Measurements from ENCODE around the gene F10.

Gene F10

DNA sequence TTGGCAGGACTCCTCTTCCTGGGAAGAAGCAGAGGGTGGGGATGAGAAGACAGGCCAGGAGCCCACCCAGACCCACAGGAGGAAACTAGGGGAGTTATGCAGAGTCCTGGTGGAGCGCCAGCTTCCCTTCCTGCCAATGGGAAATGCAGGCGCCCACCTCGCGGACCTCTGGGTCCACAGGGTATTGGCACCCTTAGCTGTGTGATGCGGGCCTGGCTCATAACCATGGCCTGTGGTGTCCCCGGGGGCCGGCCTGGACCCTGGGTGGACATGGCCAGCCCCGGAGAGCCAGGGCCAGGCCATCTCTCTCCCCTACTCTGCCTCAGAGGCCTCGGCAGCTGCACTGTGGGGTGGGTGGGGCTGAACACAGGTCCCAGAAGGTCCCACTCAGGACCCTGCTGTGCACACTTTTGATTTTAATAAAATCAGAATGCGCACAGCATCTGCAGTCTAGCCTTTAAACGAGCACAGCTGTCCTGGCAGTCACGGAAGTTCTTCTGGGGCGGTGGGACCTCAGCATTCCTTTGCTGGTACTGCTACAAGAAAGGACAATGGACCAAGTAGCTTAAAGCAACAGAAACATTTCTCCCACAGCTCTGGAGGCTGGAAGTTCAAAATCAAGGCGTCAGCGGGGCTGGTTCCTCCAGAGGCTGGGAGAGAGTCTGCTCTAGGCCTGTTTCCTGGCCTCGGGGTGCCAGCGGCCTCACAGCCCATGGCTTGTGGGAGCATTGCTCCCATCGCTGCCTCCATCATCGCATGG lies 1.8 kb downstream of the F10 start:
- TF ChIP-seq, protein P1, sequence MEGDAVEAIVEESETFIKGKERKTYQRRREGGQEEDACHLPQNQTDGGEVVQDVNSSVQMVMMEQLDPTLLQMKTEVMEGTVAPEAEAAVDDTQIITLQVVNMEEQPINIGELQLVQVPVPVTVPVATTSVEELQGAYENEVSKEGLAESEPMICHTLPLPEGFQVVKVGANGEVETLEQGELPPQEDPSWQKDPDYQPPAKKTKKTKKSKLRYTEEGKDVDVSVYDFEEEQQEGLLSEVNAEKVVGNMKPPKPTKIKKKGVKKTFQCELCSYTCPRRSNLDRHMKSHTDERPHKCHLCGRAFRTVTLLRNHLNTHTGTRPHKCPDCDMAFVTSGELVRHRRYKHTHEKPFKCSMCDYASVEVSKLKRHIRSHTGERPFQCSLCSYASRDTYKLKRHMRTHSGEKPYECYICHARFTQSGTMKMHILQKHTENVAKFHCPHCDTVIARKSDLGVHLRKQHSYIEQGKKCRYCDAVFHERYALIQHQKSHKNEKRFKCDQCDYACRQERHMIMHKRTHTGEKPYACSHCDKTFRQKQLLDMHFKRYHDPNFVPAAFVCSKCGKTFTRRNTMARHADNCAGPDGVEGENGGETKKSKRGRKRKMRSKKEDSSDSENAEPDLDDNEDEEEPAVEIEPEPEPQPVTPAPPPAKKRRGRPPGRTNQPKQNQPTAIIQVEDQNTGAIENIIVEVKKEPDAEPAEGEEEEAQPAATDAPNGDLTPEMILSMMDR (conservative IDR thresholded peaks at IDR 0.05; ENCODE audit: low read length), result no peak
- no peak for DNase-seq (ENCODE audit: low read depth)
- H3K4me3 ChIP-seq (ENCODE audit: low read length), result no peak overlapping the region

DNA sequence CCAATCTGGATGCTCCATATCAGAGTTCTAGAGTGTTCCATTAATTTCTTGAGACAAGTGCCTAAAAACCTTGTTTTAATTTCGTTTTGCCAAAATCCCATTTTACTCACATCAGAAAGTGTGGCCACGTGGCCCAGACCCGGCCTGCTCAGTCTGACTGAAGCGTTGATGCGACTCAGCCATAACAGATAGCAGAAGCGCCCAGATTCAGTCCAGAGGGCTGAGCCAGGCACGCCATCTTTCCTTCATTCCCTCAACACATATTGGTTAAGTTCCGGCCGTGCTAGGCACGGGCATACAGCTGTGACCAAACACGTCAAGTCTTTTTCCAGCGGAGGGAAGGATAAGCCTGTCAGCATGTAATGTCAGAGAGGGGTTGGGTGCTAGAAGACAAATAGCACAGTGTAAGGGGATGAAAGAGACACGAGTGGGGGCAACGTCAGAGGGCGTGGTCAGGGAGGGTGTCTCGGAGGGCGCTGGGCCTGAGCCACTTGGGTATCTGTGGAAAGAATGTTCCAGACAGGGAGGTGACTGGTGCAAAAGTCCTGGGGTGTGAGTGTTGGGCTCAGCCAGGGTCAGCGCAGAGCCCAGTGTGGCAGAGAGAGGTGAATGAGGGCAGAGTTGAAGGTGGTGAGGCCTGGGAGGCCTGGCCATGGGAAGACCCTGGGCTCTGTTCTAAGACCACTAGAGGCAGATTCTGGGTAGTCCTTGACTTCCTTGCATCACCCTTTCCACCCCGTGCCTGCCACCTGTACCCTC lies 3.1 kb downstream of the F10 start:
- H3K4me3 ChIP-seq (ENCODE audit: low read length), result no peak overlapping the region
- no peak for DNase-seq (ENCODE audit: low read depth)
- TF ChIP-seq, protein P1 (conservative IDR thresholded peaks at IDR 0.05; ENCODE audit: low read length), result no peak

DNA sequence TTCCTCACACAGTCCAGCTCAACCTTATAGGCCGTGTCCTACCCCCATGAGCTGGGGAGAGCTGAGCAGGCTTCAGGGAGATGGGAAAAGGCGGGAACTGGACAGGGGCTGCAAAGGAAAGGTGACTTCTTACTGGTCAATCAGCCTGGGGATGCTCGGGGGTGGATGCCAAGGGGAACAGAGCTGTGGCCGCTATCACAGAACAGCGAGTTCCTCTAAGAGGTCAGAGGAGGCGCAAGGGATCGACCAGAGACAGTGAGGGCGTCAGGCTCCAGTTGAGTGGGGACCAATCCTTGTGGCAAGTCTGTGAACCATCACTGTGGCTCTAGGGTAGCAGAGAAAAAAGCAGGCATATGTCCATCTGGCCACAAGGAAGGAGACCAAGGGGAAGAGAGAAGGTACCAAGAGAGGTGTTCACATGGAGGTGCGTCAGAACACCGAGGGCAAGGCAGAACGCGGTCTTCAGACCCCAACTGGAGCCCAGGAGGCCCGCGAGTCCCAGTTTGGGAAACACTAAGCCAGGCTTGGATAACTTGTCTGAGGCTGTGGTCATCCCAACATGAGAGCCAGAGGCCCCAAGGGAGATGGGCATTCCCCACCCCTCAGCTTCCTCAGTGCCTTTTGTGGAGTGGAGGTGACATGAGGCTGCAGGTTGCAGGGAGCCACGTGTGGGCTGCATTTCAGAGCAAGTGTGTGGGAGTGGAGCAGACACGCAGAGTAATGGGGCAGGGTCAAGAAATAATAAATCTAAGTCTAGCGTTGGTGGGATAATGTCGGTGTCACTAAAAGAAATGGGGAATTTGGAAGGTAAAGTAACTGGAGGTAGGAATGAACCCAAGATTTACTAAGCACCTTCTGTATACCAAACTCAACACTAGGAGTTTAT lies 3.9 kb downstream of the F10 start:
- no peak for DNase-seq (ENCODE audit: low read depth)
- TF ChIP-seq, protein P1 (conservative IDR thresholded peaks at IDR 0.05; ENCODE audit: low read length), result no peak
- no peak overlapping the region for H3K4me3 ChIP-seq (ENCODE audit: low read length)

DNA sequence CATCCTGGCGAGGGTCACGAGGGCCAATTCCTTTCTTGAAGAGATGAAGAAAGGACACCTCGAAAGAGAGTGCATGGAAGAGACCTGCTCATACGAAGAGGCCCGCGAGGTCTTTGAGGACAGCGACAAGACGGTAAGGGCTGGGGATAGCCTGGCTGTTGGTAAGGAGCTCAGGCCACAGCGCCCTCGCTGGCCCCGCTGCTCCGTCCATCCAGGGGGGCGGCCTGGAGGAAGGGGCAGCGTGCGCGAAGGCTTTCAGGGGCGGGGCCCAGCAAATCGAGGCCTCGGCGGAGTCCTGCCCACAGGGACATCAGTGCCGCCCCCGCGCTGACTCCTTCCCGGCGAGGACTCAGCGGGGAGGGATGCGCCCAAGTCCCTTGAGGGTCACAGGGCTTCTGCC lies 6.9 kb downstream of the F10 start:
- no peak for DNase-seq (ENCODE audit: low read depth)
- TF ChIP-seq, protein P1 (conservative IDR thresholded peaks at IDR 0.05; ENCODE audit: low read length), result no peak
- H3K4me3 ChIP-seq (ENCODE audit: low read length), result no peak overlapping the region

DNA sequence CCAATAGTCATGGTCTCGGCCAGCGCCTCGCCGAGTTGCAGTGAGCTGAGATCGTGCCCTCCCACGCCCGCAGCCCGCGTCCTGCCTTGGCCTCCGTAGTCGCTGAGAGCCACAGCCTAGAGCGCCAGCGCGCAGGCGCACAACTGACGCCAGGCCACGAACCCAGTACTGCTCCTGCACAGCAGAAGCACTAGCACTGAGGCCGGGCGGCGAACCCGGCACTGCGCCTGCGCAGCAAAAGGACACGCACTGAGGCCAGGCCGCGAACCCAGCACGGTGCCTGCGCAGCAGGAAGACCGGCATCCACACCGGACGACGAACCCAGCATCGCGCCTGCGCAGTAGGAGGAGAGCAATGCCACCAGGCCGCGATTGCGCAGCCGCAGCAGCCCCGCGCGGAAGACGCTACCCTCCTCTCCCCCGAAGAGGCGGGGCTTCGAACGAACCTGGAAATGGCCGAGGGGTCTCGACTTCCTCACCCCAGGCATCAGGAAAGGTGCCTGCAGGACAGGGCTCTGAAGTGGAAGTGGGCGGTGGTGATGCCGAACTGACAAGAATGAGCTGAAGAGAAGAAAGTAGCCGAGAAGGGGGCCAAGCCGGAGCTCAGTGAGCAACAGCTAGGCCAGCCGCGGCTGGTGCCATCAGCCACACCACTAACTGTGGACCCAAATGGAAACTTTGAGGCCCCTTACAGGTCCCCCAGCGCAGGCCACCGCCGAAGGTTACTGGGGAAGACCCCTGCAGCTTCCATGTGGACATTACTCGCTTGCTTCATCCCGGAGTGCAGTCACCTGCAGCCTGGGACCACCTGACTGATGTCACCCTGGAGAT lies 7.5 kb downstream of the F10 start:
- H3K4me3 ChIP-seq (ENCODE audit: low read length), result no peak overlapping the region
- TF ChIP-seq, protein P1 (conservative IDR thresholded peaks at IDR 0.05; ENCODE audit: low read length), result no peak
- DNase-seq (ENCODE audit: low read depth), result no peak

DNA sequence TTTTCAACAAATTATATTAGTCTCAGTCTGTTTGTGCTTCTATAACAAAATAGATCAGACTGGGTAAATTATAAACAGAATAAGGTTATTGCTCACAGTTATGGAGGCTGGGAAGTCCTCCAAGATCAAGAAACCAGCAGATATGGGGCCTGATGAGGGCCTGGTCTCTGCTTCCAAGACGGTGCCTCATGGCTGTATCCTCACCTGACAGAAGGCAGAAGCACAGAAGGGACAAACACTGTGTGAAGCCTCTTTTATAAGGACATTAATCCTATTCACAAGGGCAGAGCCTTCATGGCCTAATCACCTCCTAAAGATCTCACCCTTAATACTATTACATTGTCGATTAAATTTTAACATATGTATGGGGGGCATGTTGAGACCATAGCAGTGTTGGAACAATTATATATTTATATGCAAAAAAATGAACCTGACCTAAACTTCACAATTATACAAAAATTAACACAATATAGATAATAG lies 12.7 kb downstream of the F10 start:
- DNase-seq (ENCODE audit: low read depth), result no peak
- TF ChIP-seq, protein P1 (conservative IDR thresholded peaks at IDR 0.05; ENCODE audit: low read length), result no peak
- no peak overlapping the region for H3K4me3 ChIP-seq (ENCODE audit: low read length)

Measured in AG10803 (cell line).